B cell (primary cell): ENCODE results near the gene WDR36.

Source experiments
- EZH2 ChIP-seq: IDR thresholded peaks from 2 replicates; pipeline ENCODE4 v1.6.1; 2012; ENCODE audit warnings: borderline replicate concordance, low read depth, mild to moderate bottlenecking, moderate library complexity, low read length; ENCODE audit not compliant: insufficient read depth, poor library complexity, severe bottlenecking
- TF ChIP-seq, protein P1 (sequence below): fragments of 200-600 bp; IDR thresholded peaks from one replicate; pipeline ENCODE4 v1.8.0; 2022; ENCODE audit warnings: antibody characterized with exemption, mild to moderate bottlenecking

DNA sequence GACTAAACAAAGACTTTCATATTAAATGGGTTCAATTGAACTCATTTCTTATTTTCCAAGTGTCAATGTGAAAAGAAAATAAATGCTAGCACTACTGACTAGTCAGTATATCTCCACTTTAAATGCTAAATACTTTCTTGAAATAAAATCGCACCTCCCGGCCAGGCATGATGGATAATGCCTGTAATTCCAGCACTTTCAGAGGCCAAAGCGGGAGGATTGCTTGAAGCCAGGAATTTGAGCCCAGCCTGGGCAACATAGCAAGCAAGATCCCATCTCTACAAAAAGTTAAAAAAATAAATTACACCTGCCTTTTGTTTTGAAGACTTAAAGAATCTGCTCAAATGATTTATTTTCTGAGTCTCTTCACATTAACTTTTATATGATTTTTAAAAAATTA, 34.7 kb downstream of the WDR36 start:
- TF ChIP-seq, protein P1, sequence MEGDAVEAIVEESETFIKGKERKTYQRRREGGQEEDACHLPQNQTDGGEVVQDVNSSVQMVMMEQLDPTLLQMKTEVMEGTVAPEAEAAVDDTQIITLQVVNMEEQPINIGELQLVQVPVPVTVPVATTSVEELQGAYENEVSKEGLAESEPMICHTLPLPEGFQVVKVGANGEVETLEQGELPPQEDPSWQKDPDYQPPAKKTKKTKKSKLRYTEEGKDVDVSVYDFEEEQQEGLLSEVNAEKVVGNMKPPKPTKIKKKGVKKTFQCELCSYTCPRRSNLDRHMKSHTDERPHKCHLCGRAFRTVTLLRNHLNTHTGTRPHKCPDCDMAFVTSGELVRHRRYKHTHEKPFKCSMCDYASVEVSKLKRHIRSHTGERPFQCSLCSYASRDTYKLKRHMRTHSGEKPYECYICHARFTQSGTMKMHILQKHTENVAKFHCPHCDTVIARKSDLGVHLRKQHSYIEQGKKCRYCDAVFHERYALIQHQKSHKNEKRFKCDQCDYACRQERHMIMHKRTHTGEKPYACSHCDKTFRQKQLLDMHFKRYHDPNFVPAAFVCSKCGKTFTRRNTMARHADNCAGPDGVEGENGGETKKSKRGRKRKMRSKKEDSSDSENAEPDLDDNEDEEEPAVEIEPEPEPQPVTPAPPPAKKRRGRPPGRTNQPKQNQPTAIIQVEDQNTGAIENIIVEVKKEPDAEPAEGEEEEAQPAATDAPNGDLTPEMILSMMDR = no peak
- no peak for TF ChIP-seq EZH2
